ENCODE results near the gene ALK. TPM values are rescaled to one million over a fixed set of nuclear protein-coding genes. Genes with fewer than 3 reads are reported as not detected.
"Not testable (repeated sequence)": the region's sequence is repeated elsewhere in the genome, so short reads cannot be mapped to it uniquely, and the experiment has no call there.

ALK gene
- total RNA-seq, 1 donor from 2014 or later, result not detected

- TF ChIP-seq, protein P1, sequence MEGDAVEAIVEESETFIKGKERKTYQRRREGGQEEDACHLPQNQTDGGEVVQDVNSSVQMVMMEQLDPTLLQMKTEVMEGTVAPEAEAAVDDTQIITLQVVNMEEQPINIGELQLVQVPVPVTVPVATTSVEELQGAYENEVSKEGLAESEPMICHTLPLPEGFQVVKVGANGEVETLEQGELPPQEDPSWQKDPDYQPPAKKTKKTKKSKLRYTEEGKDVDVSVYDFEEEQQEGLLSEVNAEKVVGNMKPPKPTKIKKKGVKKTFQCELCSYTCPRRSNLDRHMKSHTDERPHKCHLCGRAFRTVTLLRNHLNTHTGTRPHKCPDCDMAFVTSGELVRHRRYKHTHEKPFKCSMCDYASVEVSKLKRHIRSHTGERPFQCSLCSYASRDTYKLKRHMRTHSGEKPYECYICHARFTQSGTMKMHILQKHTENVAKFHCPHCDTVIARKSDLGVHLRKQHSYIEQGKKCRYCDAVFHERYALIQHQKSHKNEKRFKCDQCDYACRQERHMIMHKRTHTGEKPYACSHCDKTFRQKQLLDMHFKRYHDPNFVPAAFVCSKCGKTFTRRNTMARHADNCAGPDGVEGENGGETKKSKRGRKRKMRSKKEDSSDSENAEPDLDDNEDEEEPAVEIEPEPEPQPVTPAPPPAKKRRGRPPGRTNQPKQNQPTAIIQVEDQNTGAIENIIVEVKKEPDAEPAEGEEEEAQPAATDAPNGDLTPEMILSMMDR (IDR thresholded peaks at IDR 0.05; ENCODE audit: insufficient read depth, low read length, severe bottlenecking), result no peak
- no peak overlapping the region for H3K4me3 ChIP-seq (ENCODE audit: low read depth, low read length)
- FAIRE-seq (no peak), DNase-seq (ENCODE audit: low read depth) (no peak)
- no peaks in the 10 kb centered on the region for H3K27me3 ChIP-seq (ENCODE audit: control insufficient read depth, insufficient read depth, low read length)
- no peaks in the 10 kb centered on the region for H3K36me3 ChIP-seq (ENCODE audit: control insufficient read depth, insufficient read depth, low read length)
Observed at GRCh38 chr2:29837925-29838324, 83.5 kb downstream of the ALK start.

DNA sequence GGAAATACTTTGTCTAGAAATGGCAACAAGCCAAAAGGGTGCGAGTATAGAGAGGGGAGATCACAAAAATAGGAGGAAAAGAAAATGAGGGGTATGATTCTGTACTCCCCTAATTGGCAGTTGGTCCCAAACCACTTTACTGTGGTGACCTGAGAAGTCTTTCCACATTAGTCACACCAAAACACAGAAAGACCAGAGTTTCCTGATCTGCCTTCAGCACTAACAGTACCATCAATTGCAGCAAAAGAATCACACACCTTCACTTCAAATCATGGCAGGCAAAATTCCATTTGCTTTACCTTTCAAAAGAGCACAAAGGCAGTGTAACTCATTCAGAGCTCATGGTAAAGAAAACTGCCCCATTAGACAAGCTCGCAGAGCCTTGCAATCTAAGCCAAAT, 86.8 kb downstream of the ALK start:
- peaks cover 1% of the 10 kb centered on the region for H3K27me3 ChIP-seq (ENCODE audit: control insufficient read depth, insufficient read depth, low read length)
- no peaks in the 10 kb centered on the region for H3K36me3 ChIP-seq (ENCODE audit: control insufficient read depth, insufficient read depth, low read length)
- FAIRE-seq (no peak), DNase-seq (ENCODE audit: low read depth) (peak; percentile 40)
- TF ChIP-seq, protein P1 (IDR thresholded peaks at IDR 0.05; ENCODE audit: insufficient read depth, low read length, severe bottlenecking), result no peak
- no peak overlapping the region for H3K4me3 ChIP-seq (ENCODE audit: low read depth, low read length)

- Histone ChIP-seq H3K27me3 (ENCODE audit: control insufficient read depth, insufficient read depth, low read length) (peaks cover 1% of the 10 kb centered on the region), H3K4me3 (ENCODE audit: low read depth, low read length) (no peak overlapping the region), H3K36me3 (ENCODE audit: control insufficient read depth, insufficient read depth, low read length) (no peaks in the 10 kb centered on the region)
- no peak for FAIRE-seq
- no peak for DNase-seq (ENCODE audit: low read depth)
- TF ChIP-seq, protein P1 (IDR thresholded peaks at IDR 0.05; ENCODE audit: insufficient read depth, low read length, severe bottlenecking), result no peak
Observed at GRCh38 chr2:29834036-29834540, 87.3 kb downstream of the ALK start.

- TF ChIP-seq, protein P1 (IDR thresholded peaks at IDR 0.05; ENCODE audit: insufficient read depth, low read length, severe bottlenecking), result no peak
- DNase-seq (ENCODE audit: low read depth) (no peak), FAIRE-seq (no peak)
- no peak overlapping the region for H3K4me3 ChIP-seq (ENCODE audit: low read depth, low read length)
- H3K36me3 ChIP-seq (ENCODE audit: control insufficient read depth, insufficient read depth, low read length), result no peaks in the 10 kb centered on the region
- H3K27me3 ChIP-seq (ENCODE audit: control insufficient read depth, insufficient read depth, low read length), result peaks cover 1% of the 10 kb centered on the region
Observed at GRCh38 chr2:29831560-29831959, 89.8 kb downstream of the ALK start.

DNA sequence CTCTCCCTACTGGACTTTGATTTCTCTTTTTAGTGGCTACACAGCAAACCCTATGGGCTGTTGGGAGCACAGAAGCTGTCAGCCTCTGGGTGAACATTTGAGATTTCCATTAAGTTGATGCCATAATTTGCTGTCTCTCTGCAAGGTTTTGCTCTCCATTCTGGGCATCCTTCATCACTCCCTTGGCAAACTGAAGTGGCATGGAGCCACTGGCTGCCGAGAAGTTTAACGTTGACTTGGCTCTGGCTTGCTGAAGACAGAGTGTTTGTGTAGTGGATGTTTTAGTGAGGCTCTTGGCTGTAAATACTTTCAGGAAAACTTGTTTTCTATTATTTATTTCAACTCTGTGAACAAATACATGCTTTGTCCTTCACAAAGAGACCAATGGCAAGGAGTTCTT, 91.5 kb downstream of the ALK start:
- DNase-seq (ENCODE audit: low read depth), result no peak
- peaks cover 1% of the 10 kb centered on the region for H3K27me3 ChIP-seq (ENCODE audit: control insufficient read depth, insufficient read depth, low read length)
- peak; percentile 23 for FAIRE-seq
- no peak overlapping the region for H3K4me3 ChIP-seq (ENCODE audit: low read depth, low read length)
- no peaks in the 10 kb centered on the region for H3K36me3 ChIP-seq (ENCODE audit: control insufficient read depth, insufficient read depth, low read length)
- TF ChIP-seq, protein P1 (IDR thresholded peaks at IDR 0.05; ENCODE audit: insufficient read depth, low read length, severe bottlenecking), result no peak

DNA sequence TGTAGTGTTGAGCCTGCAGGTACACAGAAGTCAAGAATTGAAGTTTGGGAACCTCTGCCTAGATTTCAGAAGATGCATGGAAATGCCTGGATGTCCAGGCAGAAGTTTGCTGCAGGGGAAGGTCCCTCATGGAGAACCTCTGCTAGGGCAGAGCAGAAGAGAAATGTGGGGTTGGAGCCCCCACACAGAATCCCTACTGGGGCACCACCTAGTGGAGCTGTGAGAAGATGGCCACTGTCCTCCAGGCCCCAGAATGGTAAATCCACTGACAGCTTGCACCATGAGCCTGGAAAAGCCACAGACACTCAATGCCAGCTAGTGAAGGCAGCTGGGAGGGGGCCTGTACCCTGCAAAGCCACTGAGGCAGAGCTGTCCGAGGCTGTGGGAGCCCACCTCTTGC, 97.2 kb downstream of the ALK start:
- TF ChIP-seq, protein P1 (IDR thresholded peaks at IDR 0.05; ENCODE audit: insufficient read depth, low read length, severe bottlenecking), result peak; percentile 33
- not testable (repeated sequence) for DNase-seq (ENCODE audit: low read depth); H3K36me3 ChIP-seq (ENCODE audit: control insufficient read depth, insufficient read depth, low read length); H3K4me3 ChIP-seq (ENCODE audit: low read depth, low read length); FAIRE-seq; H3K27me3 ChIP-seq (ENCODE audit: control insufficient read depth, insufficient read depth, low read length)
